GM21737 (cell line): Measurements from ENCODE around the gene PPM1H.

Experiments
- ATAC-seq: cut with Tn5 transposase; IDR thresholded peaks from one replicate; pipeline ENCODE4 v1.9.1; 2021; ENCODE audit warnings: mild to moderate bottlenecking, moderate library complexity; ENCODE audit not compliant: unreplicated experiment

The PPM1H gene

DNA sequence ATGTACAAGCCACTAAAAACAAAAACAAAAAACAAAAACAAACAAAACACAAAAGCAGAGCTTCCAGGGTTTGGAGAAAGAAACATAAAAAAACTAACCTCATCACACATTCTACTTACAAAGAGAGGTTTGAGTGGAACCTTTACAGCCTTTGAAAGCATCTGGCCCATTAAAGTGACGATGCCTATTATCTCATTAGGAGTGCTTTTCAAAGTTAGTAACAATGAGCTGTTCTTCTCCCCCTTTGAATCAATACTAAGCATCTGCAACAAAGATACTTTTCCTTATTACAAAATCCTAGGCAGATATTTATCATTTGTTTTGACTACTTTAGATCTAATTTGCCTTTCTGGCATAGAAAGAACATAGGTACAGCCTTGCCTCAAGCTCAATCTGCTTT, 217.3 kb downstream of the PPM1H start:
- no peak for ATAC-seq

DNA sequence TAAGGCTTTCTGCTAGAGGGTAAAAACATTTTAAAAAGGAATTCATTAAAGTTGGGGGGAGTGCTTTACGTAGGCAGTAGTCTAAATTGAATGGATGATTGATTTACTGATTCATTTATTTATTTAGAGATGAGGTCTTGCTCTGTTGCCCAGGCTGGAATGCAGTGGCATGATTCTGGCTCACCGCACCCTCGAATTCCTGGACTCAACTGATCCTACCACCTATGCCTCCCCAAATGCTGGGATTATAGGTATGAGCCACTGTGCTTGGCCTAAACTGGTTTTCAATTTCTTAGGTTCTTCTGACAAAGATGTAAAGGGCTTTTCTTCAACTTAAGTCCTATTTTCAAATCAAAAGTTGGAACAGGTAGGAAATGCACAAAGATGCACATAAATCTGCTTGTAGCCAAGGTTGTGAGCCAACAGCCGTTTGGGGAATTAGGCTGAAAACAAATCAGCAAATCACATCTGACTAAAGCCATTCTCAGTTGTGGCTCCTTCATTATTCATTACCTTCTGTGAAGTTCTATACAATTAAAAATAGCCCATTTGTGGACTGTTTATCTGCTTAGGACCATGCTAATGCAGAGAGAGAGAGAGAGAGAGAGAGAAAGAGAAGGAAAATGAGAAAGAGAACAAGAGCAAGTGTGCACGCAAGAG, 218.0 kb downstream of the PPM1H start:
- no peak for ATAC-seq

DNA sequence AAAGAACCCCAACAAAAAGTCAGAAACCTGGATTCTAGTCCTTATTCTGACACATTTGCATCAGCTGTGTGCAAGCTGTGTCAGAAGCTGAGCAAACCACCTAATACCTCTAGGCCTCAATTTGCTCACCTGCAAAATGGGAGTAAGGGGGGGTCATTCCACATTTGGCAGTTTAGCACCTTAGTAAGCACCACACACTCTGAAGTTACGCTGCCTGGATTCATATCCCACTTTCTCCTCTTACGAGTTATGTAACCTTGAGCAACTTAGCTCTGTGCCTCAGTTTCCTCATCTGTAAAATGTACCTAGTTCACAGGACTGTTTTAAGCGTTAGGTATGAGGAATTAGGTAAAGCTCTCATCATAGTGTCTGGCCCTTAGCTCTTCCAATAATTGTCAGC, 218.9 kb downstream of the PPM1H start:
- ATAC-seq = no peak

DNA sequence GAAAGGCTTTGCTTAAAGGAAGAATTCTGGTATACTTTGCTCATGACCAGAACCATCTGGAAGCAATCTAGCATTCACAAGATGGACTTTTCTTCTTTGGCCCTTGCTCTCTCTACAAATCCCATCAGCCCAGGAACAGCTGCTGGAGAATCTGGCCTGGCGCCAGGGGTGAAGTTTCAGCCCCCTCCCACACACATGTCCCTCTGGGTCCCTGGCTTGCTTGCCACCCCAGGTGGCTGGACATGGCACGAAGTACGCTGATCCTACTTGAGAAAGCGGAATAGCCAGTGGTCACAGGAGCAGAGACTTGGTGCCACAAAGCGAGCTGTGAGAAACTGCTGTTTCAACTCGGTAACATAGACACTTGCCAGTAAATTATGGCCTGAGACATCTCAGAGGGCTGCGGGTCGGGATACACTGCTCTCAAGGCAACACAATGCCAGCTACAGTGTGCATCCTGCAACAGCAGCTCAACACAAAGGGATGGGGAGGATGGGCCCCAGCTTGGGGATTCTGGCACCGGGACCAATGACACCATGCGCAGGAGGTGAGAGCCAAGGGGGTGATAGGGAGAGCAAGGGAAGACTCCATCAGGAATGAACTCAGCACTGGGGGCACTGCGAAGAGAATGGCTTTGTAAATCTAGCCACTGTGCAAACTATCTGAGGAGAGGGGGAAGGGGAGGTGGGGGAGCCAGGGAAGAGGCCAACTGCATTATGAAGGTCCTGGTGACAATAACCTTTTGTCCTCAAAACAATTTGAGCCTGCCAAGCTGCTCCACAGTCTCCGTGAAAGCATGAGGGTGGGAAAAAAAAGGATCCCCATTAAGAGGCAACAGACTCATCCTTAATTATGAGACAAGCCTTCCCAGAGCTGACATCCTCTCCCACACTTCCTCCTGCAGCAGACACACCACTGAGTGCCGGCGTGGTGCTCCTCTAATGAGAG, 219.9 kb downstream of the PPM1H start:
- no peak for ATAC-seq

DNA sequence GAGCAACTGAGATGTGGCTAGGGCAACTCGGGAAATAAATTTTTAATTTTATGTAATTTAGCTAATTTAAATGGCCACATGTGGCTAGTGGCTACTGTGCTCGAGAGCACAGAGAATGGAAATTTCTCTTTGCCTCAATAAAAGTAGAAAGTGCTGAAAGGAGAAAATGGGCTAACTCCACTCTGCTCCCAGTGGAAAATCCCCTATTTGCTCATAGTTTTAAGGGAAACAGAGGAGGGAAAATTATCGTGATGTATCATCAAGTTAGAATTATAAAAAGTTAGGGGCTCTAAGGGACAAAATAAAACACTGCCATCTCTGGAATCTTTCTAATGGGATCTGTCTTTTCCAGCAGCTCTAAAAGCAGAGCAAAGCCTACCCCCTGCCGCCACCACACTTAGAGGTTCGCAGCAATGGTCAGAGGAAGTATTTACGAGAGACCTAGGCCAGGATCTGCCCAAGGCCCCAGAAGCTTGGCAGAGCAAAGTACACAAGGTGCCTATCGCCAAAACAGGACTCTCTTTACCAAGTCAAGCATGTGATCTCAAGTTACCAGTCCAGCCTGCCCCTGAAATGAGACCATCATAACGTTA, 220.7 kb downstream of the PPM1H start:
- ATAC-seq = no peak

DNA sequence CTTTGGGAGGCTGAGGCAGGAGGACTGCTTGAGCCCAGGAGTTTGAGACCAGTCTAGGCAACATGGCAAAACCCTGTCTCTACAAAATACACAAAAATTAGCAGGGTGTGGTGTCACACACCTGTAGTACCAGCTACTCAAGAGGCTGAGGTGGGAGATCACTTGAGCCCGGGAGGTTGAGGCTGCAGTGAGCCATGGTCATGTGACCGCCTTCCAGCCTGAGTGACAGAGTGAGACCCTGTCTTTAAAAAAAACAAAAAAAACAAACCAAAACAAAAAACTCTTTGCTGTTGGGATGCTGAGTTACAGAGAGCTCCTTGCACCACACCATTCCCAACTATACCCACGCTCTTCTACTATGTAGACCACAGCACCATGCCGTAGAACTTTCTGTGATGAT, 221.2 kb downstream of the PPM1H start:
- ATAC-seq = no peak

DNA sequence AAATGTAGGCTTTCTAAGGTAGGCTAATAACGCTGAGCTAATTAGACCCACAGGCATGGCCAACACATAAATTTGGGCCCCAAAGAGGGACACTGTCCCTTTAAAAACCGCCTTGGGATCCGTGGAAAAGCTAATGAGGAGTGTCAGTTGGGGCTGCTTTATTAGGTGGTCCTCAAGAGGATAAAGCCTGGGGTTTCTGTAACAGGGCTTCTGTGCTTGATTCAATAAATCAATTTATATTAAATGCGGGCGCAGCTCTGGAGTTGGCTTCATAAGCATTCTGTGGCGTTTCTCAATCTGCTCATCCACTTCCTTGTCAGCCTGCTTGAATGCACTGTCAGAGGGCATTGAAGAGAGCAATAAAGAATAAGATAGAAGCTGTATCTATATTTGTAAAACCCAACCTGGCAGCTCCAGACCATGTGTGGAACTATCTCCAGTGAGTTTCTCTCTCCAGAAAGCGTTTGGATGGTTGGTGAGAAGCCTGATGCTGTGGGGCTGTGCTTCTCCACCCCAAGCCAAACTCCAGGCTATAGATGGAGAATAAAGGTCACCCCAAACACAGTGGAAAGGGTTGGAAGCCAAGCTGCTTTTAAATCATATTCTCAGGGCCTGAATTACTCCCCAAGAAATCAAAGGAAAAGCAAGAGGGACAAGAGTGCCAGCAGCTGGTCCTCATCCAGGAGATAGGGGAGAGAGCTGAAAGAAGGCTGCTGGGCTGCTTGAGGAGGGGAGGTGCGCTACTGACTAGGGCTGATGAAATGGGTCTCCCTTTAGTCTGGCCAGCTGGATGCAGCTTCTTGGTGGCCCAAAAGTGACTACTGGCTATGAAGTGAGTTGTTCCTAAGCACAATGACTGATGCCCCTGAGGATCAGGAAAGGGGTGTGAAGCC, 222.0 kb downstream of the PPM1H start:
- no peak for ATAC-seq

DNA sequence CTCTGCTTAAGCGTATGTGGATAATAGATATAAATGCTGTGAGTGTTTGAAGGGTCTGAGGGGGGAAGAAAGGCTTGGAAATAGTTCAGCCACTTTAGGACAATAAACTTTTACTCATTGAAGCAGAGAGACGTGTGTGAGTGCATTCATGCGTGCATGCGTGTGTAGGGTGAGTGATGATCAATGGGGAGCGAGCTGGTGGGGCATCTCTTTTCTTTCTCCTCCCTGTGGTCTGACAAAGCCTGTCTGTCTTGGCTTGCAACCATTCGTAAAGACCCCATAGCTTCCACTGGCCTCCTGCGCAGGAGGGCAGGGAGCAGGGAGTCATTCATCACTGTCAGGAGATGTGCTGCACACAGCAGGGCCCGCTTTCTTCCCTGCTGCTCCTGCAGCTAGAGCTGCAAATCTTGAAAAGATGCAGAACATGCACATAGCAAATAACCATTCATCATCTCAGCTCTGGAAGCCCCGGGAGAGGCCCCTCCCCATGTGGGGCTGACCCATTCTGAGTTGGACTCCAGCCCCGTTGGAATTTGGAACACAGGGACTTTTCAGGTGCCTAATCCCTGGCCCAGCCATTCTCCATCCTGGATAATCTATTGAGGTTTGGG, 223.2 kb downstream of the PPM1H start:
- no peak for ATAC-seq

DNA sequence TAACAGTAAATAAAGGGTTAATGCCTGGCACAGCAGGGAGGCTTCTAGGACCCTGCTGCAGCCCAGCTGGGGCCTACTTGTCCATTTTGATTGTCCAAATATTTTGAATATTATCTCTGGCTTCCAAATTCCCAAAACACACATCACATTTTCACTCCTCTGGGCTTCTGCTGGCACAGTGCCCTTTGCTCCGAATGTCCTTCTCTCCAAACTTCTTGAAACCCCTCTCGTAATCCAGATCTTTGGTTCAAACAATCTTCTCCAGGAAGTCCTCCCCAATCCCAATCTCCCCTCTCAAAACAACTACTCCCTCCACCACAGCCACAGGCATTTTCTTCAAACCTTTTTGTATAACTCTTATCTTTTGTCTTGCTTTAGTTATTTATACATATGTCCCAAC, 225.6 kb downstream of the PPM1H start:
- ATAC-seq = no peak

DNA sequence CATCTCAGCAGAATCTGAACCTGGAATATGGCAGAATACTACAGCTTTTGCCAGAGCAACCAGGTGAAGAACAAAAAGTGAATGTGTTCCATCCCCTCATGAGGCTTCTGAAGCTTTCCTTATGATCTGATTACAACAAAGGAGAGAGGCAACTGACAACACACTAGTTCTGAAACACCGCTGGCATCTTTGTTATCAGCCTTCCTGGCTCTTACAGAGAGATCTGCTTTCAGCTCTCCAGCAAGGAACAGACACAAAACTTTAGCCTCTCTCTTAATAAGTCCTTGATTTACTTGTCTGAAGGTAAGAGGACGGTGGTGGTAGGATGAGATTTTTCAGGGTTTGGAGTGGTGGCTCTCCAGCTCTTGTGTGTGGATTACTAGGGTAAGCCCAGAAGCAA, 227.0 kb downstream of the PPM1H start:
- ATAC-seq = no peak

DNA sequence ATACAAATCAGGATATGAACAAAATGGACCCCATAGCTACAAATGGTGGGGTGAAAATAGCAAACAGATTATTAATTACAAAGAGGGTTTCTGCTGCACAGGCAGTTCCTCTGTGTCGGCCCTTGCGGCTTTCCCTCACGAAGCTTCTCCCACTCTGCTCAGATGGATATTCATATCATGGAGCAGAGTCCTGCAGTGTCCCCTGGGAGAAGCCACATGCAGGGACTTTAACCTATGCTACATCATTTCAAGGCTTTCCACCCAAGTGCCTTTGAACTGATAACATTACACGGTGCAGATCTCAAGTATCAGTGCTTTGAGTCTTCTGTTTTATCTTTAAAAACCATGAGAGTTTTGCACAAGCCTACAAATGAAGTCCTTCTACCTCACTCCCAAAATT, 229.1 kb downstream of the PPM1H start:
- ATAC-seq = no peak

DNA sequence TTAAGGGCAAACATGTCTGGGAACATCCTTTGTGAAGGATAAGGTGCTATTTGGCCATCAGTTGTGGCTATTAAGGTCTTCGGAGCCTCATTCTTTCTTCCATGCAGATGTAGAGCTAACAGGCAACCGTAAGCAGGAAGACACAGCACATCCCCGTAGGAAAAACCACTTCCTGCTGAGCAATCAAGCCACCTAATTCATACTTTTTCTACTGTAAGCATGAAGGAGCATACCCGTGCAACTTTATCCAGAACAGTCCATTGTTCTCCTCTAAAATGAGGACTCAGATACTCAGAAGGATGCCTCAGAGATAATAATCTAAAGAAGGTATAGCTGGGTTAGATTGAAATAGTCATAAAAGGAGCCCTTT, 232.0 kb downstream of the PPM1H start:
- no peak for ATAC-seq

DNA sequence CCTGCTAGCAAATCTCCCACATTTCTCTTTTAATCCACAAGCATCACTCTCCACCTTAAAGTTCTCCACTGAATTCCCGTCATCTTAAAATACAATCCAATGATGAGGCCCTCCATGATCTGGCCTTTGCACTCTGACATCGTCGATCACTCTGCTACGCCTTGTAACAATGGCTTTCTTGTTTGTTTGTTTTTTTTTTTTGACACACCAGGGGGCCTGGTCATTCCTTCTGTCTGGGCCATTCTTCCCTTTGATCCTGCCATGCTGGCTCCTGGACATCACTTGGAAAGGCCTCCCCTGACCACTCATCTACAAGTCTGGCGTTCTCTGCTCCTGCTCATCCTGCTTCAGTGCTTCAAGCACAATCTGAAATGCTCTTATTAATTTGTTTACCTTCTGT, 233.5 kb downstream of the PPM1H start:
- ATAC-seq = no peak

DNA sequence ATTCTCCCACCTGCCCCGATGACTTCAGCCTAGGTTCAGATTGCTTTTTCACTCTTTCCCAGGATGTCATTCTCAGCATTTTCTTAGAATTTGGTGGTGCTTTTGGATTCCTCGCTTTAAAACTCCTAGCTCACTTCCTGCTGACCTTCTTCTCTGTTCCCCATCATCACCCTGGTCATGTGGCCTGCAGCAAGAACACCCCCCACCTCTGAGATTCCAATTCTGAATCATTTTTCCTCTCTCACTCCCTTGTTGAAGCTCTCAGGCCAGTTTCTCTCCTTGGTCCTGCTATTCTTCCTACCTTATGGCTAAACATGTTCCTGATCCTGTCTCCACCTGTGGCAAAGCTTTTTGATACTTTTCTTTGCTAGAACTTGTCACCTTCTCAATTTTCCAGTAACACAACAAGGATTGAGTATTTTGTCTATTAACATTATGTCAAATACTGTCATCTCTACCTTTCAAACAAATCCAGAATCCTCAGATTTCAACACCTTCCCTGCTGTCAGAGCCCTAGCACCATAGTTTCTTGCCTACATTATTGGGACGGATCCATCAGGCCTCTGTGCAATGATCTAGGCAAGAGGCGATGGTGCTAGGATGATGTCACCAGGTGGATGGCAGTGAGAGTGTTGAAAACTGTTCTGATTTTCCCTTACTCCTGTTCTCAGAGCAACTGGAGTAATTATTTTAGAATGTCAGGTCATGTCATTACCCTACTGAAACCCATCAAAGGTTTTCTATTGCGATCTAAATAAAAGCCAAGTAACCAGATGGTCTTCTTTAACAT, 234.7 kb downstream of the PPM1H start:
- no peak for ATAC-seq

DNA sequence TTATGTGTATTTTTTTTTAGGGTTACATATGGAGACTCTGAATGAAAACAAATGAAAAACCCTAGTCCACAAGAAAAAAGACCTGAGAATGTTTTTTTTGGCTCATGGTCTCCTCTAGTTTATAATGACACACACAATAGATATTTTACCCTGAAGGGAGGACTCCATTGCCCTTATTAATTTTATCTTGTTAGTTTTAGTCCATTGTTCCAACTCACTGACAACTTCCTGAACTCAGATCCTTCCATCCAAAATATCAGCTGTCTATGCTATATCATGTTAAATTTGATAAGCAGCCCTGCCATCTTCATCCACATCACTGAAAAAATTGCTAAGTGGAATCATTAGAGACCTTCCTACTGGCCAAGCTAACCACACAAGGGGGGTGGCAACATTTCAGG, 236.2 kb downstream of the PPM1H start:
- ATAC-seq = no peak

DNA sequence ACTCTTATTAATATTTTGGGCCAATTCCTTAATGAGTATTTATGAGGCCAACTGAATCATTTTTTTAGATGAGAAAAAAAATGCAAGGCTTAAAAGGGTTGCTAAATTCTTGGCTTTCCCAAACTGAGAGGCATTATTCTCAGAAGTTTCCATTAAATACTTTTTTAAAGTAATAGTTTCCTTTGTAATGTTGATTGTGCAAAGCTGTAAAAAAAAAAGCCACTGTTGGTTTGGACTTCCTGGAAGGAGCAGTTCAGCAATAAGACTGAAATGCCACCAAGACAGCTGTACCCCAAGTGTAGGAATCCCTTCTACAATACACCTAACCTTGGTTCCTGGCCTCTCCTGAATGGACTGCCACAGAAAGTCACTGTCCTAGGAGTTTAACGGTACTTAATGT, 237.1 kb downstream of the PPM1H start:
- ATAC-seq = no peak

DNA sequence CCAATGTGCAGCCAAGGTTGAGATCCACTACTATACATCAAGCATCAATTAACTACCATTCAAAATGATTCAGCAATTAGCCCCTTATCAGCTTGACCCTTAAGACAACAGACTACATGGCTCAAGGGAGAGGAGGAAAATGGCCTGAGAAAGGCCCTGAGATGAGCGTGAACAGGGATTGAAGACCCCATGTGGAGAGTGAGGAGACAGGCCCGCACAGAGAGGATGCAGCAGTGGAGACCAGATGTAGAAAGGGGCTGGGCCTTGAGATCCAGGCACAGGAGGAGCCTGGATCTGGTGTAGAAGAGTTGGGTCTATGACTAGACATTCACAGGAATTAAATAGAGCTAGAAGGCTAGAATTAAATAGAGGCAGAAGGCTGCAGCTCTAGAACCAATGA, 239.3 kb downstream of the PPM1H start:
- no peak for ATAC-seq

DNA sequence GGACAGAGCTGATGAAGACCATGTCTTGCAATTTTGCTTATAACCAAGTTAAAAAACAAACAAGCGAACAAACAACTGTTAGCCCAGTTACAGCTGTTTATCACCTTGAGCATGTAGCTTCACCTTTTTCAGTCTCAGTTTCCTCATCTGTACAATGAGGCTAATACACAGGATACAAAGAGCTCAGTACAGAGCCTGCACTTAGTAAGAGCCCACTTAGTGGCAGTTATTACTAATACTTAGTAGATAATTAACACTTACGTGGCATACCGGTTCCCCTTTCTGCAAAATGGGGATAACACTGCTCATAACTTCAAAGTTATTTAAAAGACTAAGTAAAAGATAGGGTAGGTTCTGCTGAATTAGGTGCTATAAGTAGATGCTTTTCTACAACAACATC, 240.3 kb downstream of the PPM1H start:
- ATAC-seq = no peak

DNA sequence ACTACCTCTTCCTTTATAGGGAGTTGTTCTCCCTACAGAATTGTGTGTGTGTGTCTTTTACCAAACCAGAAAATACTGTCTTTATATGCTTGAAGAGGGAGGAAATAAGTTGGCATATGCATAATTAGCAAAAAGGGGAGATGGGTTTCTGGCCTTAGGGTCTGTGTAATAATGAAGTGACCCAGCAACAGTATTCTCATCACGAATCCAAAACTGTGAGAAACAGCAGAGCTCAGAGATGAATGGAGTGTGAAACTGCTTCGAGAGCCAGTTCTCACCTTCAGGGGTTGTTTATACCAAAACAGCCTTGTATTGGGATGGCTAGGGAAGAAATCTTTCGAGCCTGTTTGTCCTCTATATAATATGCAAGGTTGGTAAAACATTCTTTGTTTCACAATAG, 240.8 kb downstream of the PPM1H start:
- no peak for ATAC-seq
